Kidney capillary endothelial cell (primary cell): ENCODE results near the gene CDCA4.
"Not testable (repeated sequence)": the region's sequence is repeated elsewhere in the genome, so short reads cannot be mapped to it uniquely, and the experiment has no call there.

ENCODE experiments used
- DNase-seq: peaks from one replicate; pipeline ENCODE4 v3.0.0-alpha.2; 2018; ENCODE audit warnings: low spot score

CDCA4 gene

GRCh38 chr14:105058521-105059034 is 37.7 kb upstream of the CDCA4 start:
- no peak for DNase-seq

- no peak for DNase-seq
Measured at GRCh38 chr14:105056303-105056831, 35.5 kb upstream of the CDCA4 start.

GRCh38 chr14:105055736-105056302 is 34.9 kb upstream of the CDCA4 start:
- no peak for DNase-seq

GRCh38 chr14:105055334-105055733 is 34.5 kb upstream of the CDCA4 start:
- DNase-seq = no peak

GRCh38 chr14:105053996-105054395 is 33.1 kb upstream of the CDCA4 start:
- no peak for DNase-seq

GRCh38 chr14:105053421-105053820 is 32.5 kb upstream of the CDCA4 start:
- no peak for DNase-seq

GRCh38 chr14:105052110-105052458 is 31.2 kb upstream of the CDCA4 start:
- no peak for DNase-seq

GRCh38 chr14:105051182-105052109 is 30.6 kb upstream of the CDCA4 start:
- no peak for DNase-seq

DNA sequence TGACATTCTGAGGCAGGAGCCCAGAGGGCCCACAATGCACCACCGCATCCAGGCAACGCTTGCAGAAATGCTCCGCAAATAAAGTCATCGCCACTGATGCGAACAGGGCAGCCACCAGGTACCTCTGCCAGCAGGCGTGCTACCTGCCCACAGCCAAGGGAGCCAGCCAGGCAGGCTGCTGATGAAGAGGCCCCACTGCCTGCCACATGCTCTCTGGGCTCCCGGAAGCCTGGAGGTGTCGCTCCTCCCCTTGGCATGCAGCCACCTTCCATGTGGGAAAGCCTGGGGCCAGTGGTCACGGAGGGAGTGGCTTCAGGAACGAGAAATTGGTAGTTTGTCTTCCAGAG is 29.6 kb upstream of the CDCA4 start:
- no peak for DNase-seq

- DNase-seq = no peak
Measured at GRCh38 chr14:105049753-105050550, 29.1 kb upstream of the CDCA4 start.

GRCh38 chr14:105047283-105048016 is 26.6 kb upstream of the CDCA4 start:
- DNase-seq = no peak

- no peak for DNase-seq
Measured at GRCh38 chr14:105046891-105047282, 26.0 kb upstream of the CDCA4 start.

- peak; percentile 79 for DNase-seq
Measured at GRCh38 chr14:105045710-105046326, 24.9 kb upstream of the CDCA4 start.

DNA sequence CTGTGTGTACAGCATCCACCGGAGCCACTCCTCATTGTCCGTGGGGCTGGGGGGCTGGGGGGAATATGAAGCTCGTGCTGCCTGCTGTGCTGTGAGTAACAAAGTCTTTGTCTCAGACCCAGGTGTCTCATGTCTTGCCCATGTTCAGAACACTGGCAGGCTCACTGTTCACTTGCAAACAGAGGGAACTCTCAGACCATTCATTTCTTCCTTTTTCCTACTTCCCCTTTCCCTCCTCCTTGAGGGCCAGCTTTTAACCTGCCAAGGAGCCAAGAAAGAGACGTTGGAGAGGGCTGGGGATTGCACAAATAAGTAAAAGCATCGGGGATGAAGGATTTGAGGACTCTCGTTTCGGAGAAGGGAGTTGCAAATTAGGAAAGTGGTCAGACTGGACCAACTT is 22.8 kb upstream of the CDCA4 start:
- no peak for DNase-seq

DNA sequence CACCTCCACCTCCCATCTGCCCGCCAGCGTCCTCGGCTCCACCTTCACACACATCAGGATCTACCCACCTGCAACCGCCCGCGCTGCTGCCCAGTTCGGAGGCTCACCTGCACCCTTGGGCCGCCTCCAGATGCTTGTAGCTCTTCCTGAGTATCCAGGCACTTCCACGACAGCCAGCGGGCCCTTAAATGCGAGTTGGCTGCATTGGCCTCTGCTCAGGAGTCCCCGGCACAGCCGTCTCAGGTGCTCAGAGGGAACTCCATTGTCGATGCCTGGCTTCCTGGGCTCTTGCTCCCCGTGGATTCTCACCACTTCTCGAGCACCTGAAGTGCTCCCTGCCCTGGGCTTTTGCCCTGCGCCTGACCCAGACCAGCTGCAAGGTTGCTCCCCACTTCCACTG is 21.9 kb upstream of the CDCA4 start:
- DNase-seq = no peak

- no peak for DNase-seq
Measured at GRCh38 chr14:105041841-105042765, 21.2 kb upstream of the CDCA4 start.

GRCh38 chr14:105039458-105040205 is 18.7 kb upstream of the CDCA4 start:
- DNase-seq = no peak

DNA sequence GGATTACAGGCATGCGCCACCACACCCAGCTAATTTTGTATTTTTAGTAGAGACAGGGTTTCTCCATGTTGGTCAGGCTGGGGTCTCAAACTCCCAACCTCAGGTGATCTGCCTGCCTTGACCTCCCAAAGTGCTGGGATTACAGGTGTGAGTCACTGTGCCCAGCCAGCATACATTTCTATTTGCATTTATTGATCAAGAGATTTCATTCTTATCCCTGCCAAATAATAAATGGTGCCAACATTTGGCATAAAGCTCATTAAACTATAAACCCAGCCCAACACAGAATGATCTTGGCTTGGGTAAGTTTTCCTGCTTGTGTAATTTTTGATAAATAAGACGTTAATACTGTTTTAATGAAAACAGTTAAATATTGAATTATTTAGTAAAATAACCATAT is 14.7 kb upstream of the CDCA4 start:
- not testable (repeated sequence) for DNase-seq

DNA sequence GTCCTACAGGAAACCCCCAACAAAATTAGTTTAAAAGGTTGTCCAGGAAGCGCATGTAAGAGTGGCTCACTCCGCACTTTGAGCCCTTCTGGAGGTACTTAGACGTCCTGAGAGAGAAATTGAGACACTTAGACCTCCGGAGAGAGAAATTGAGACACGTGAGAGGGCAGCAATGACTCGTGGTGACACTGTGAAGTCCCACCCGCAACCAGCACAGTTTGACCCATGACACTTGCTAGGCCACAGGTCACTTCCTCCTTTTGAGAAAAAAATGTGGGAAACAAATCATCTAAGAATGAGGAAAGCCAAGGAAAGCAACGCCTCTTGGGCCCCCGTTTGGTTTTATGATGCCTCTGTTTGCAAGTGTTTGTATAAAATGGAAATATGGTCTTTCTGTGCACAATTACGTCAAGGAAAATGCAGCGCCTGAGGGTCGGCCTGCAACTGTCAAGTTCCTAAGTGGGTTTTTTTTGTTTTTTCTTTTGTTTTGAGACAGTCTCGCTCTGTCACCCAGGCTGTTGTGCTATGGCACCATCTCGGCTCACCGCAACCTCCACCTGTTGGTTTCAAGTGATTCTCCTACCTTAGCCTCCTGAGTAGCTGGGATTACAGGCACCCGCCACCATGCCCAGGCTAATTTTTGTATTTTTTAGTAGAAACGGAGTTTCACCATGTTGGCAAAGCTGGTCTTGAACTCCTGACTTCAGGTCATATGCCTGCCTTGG is 13.6 kb upstream of the CDCA4 start:
- no peak for DNase-seq
